DOHH2 (cell line): ENCODE data around the gene DQX1.

Source experiments
- EZH2phosphoT487 ChIP-seq: fragments of 200-600 bp; sonication (generic); IDR thresholded peaks from 2 replicates; pipeline ENCODE4 v1.6.1; 2017; ENCODE audit warnings: borderline replicate concordance, mild to moderate bottlenecking, antibody characterized with exemption, low read length, moderate library complexity, mixed read lengths
- TF ChIP-seq, protein P1 (sequence below): fragments of 200-600 bp; sonication (generic); IDR thresholded peaks from one replicate; pipeline ENCODE4 v1.5.1; 2014; ENCODE audit warnings: antibody characterized with exemption, mild to moderate bottlenecking, low read depth, low read length; ENCODE audit not compliant: poor library complexity, severe bottlenecking

DNA sequence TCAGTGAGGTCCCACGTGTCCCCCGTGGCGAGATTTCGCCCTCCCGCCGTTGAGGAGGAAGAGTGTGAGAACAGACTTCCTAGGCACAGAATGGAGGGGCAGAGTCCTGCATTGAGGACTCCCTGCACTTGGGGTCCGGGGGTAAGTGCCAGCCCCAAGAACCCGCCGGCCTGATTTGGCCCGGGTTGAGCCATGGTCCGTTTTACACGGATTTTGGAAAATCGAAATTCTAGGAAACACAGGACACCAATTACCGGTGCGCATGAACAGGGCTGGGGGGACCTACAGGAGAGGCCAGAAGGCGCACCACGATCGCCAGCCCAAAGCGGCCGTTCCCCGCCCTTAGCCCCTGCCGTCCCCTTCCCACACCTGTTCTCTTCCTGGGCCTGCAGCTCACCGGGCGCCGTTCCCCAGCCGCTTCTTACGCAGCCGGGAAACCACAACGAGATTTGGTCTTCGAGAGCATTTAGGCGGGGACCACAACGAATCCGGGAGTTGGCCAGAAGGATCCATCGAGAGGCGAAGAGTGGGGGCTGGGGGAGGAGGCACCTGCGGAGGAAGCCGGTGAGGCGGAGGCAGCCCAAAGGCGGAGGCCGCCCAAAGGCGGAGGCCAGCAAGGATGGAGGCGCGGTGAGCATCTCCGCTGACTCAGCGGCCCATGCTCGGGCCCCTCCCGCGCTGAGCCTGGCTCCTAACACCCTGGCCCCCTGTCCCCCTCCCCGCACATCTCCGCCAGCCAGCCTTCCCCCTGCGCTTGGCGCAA lies 12.2 kb downstream of the DQX1 start:
- TF ChIP-seq, protein P1, sequence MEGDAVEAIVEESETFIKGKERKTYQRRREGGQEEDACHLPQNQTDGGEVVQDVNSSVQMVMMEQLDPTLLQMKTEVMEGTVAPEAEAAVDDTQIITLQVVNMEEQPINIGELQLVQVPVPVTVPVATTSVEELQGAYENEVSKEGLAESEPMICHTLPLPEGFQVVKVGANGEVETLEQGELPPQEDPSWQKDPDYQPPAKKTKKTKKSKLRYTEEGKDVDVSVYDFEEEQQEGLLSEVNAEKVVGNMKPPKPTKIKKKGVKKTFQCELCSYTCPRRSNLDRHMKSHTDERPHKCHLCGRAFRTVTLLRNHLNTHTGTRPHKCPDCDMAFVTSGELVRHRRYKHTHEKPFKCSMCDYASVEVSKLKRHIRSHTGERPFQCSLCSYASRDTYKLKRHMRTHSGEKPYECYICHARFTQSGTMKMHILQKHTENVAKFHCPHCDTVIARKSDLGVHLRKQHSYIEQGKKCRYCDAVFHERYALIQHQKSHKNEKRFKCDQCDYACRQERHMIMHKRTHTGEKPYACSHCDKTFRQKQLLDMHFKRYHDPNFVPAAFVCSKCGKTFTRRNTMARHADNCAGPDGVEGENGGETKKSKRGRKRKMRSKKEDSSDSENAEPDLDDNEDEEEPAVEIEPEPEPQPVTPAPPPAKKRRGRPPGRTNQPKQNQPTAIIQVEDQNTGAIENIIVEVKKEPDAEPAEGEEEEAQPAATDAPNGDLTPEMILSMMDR = no peak
- no peak; the same call in 1 of the 2 replicates for TF ChIP-seq EZH2phosphoT487
